NB4 (cell line): ENCODE measurements around the gene MTOR.

Source experiments
- MYC ChIP-seq: IDR thresholded peaks from 2 replicates; pipeline ENCODE4 v1.6.1; 2011; ENCODE audit warnings: low read depth, low read length
- POLR2A ChIP-seq: IDR thresholded peaks from 2 replicates; pipeline ENCODE4 v1.6.1; 2011; ENCODE audit warnings: mild to moderate bottlenecking; ENCODE audit not compliant: insufficient read length; ENCODE audit errors: extremely low read depth
- TF ChIP-seq, protein P1 (sequence below): IDR thresholded peaks from one replicate; pipeline ENCODE4 v1.5.1; 2012; ENCODE audit warnings: low read depth, low read length
- TF ChIP-seq, protein P2 (sequence below): IDR thresholded peaks from 2 replicates; pipeline ENCODE4 v1.6.1; 2011; ENCODE audit warnings: low read depth, low read length

DNA sequence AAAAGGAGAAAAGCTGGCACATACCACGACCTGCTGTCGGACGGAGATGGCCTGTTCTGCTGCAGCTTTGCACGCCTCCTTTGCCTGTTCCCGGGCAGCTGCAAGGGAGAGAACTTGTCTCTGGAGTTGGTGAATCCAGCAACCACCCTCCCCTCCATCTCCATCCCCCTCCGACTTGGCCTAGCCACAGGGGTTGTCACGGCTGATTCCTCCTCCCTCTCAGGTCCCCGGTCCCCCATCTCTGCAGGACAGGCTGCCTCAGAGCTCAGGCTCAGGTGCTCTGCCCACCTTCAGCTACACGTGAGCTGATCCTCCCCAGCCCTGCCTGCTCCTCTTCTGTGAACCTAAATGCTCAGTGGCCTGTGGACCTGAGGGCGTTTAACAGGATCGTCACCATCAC, 191.5 kb downstream of the MTOR start:
- TF ChIP-seq POLR2A (no peak), MYC (no peak)
- TF ChIP-seq, protein P1, sequence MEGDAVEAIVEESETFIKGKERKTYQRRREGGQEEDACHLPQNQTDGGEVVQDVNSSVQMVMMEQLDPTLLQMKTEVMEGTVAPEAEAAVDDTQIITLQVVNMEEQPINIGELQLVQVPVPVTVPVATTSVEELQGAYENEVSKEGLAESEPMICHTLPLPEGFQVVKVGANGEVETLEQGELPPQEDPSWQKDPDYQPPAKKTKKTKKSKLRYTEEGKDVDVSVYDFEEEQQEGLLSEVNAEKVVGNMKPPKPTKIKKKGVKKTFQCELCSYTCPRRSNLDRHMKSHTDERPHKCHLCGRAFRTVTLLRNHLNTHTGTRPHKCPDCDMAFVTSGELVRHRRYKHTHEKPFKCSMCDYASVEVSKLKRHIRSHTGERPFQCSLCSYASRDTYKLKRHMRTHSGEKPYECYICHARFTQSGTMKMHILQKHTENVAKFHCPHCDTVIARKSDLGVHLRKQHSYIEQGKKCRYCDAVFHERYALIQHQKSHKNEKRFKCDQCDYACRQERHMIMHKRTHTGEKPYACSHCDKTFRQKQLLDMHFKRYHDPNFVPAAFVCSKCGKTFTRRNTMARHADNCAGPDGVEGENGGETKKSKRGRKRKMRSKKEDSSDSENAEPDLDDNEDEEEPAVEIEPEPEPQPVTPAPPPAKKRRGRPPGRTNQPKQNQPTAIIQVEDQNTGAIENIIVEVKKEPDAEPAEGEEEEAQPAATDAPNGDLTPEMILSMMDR = no peak
- TF ChIP-seq, protein P2, sequence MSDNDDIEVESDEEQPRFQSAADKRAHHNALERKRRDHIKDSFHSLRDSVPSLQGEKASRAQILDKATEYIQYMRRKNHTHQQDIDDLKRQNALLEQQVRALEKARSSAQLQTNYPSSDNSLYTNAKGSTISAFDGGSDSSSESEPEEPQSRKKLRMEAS = no peak
